HFF-Myc (cell line): Measurements from ENCODE around the gene CBY3.
"Not testable (repeated sequence)": the region's sequence is repeated elsewhere in the genome, so short reads cannot be mapped to it uniquely, and the experiment has no call there.

ENCODE experiments used
- DNase-seq: peaks from one replicate; pipeline ENCODE4 v3.0.0-alpha.2; 2011; ENCODE audit warnings: low read depth; ENCODE audit errors: extremely low read depth
- H3K4me3 ChIP-seq: replicated peaks from 2 replicates; pipeline ENCODE4 v1.5.1; 2011; ENCODE audit warnings: low read depth, mild to moderate bottlenecking, control low read depth, low read length
- CTCF ChIP-seq: IDR thresholded peaks from 2 replicates; pipeline ENCODE4 v1.5.1; 2012; ENCODE audit warnings: mild to moderate bottlenecking, low read depth, low read length, control low read depth; ENCODE audit errors: missing control alignments

CBY3 gene

GRCh38 chr5:179716286-179716685 lies 35.5 kb upstream of the CBY3 start:
- no peak for TF ChIP-seq CTCF
- no peak overlapping the region for H3K4me3 ChIP-seq
- no peak for DNase-seq

GRCh38 chr5:179700401-179700918 lies 19.6 kb upstream of the CBY3 start:
- no peak for DNase-seq
- TF ChIP-seq CTCF: no peak
- peak overlapping the region; percentile 83 for H3K4me3 ChIP-seq

- peak overlapping the region; percentile 83 for H3K4me3 ChIP-seq
- TF ChIP-seq CTCF: no peak
- DNase-seq: no peak
These were observed 18.9 kb upstream of the CBY3 start for GRCh38 chr5:179699616-179700237.

- peak within 1 kb of the TSS; percentile 83 for H3K4me3 ChIP-seq
- TF ChIP-seq CTCF: no peak
- DNase-seq: no peak
These were observed 18.2 kb upstream of the CBY3 start, which contains the start of gene CANX for GRCh38 chr5:179698935-179699615. Gene CANX, plus strand, starts transcription at chr5:179698967. Its CDS starts 6,715 bp downstream, at chr5:179705682.

- DNase-seq: peak; percentile 97
- TF ChIP-seq CTCF: no peak
- peak overlapping the region; percentile 83 for H3K4me3 ChIP-seq
These were observed 17.4 kb upstream of the CBY3 start for GRCh38 chr5:179697993-179698934.

- DNase-seq: not testable (repeated sequence)
- peak overlapping the region; percentile 83 for H3K4me3 ChIP-seq
These were observed 16.7 kb upstream of the CBY3 start for GRCh38 chr5:179697543-179697942.
